Bronchial epithelial cell (primary cell): ENCODE data around the gene ZNF423. TPM values are rescaled to one million over a fixed set of nuclear protein-coding genes. Genes with fewer than 3 reads are reported as not detected.

Experiments used
- DNase-seq: peaks from one replicate; pipeline ENCODE4 v3.0.0-alpha.2; 2010; ENCODE audit warnings: low read depth
- FAIRE-seq: peaks from 2 replicates; lab custom pipeline; 2011; peaks lifted over from hg19 to GRCh38; lab: Jason Lieb, UNC
- H3K27me3 ChIP-seq: 2 replicates; pipeline ENCODE4 v1.5.1; 2011; ENCODE audit warnings: low read length; ENCODE audit not compliant: control insufficient read depth, insufficient read depth
- H3K36me3 ChIP-seq: 2 replicates; pipeline ENCODE4 v1.5.1; 2011; ENCODE audit warnings: low read length; ENCODE audit not compliant: control insufficient read depth, insufficient read depth
- H3K4me3 ChIP-seq: 2 replicates; pipeline ENCODE4 v1.5.1; 2011; ENCODE audit warnings: mild to moderate bottlenecking, low read depth, low read length, control low read depth
- CTCF ChIP-seq: IDR thresholded peaks from 2 replicates; pipeline ENCODE4 v1.5.1; 2011; ENCODE audit warnings: mild to moderate bottlenecking, moderate library complexity, low read length, control low read depth, inconsistent platforms; ENCODE audit not compliant: insufficient read depth, severe bottlenecking
- total RNA-seq: library from RNA; depleted of rRNA; stranded (reverse); fragments of >200 nt; gene quantifications from 2 replicates; pipeline ENCODE4 v1.2.1, GENCODE V29; 2014

The ZNF423 gene
- total RNA-seq, 1 donor from 2014 or later: under 0.01 TPM

- no peaks in the 10 kb centered on the region for H3K36me3 ChIP-seq
- DNase-seq: no peak
- TF ChIP-seq CTCF: no peak
- no peaks in the 10 kb centered on the region for H3K27me3 ChIP-seq
- no peak overlapping the region for H3K4me3 ChIP-seq
- FAIRE-seq: no peak
Measured at GRCh38 chr16:49441366-49441780, 414.5 kb downstream of the ZNF423 start.

GRCh38 chr16:49440156-49441065 lies 415.5 kb downstream of the ZNF423 start:
- FAIRE-seq: peak; percentile 43

GRCh38 chr16:49439676-49440075 lies 416.2 kb downstream of the ZNF423 start:
- TF ChIP-seq CTCF: no peak
- DNase-seq (no peak), FAIRE-seq (no peak)
- no peak overlapping the region for H3K4me3 ChIP-seq
- no peaks in the 10 kb centered on the region for H3K27me3 ChIP-seq
- H3K36me3 ChIP-seq: no peaks in the 10 kb centered on the region

More at GRCh38 chr16:49440156-49441065, 415.5 kb downstream of the ZNF423 start:
- Histone ChIP-seq H3K27me3 (no peaks in the 10 kb centered on the region), H3K4me3 (no peak overlapping the region), H3K36me3 (no peaks in the 10 kb centered on the region)
- DNase-seq: no peak
- no peak for TF ChIP-seq CTCF

- H3K4me3 ChIP-seq: no peak overlapping the region
- no peaks in the 10 kb centered on the region for H3K27me3 ChIP-seq
- DNase-seq (no peak), FAIRE-seq (no peak)
- H3K36me3 ChIP-seq: no peaks in the 10 kb centered on the region
- no peak for TF ChIP-seq CTCF
Measured at GRCh38 chr16:49439050-49439449, 416.9 kb downstream of the ZNF423 start.

Other genes starting within 250 kb of the ZNF423 start
- 23.7 and 28.8 TPM in 2 replicates for gene CNEP1R1, start 169.1 kb upstream of the ZNF423 start, total RNA-seq
- gene HEATR3, start 209.9 kb upstream of the ZNF423 start, total RNA-seq: 14.8 and 16.1 TPM in 2 replicates